Renal pelvis (tissue), 4 donors: ENCODE data around the gene MED27. TPM values are rescaled to one million over a fixed set of nuclear protein-coding genes. Genes with fewer than 3 reads are reported as not detected.
A peak's percentile ranks its signal among the peaks of the same experiment; 100 is the strongest.

Source experiments
- DNase-seq: peaks from one replicate; pipeline ENCODE4 v3.0.0-alpha.2; 2013
- polyA plus RNA-seq, 3 donors: library from polyadenylated mRNA; unstranded; fragments of 120-200 nt; gene quantifications; one replicate each; pipeline ENCODE4 v1.2.1, GENCODE V29; 2013; ENCODE audit not compliant: insufficient read length in 3 of 3

MED27 gene
- polyA plus RNA-seq, 3 donors: 20.9 to 24.7 (median 21.3) TPM

DNA sequence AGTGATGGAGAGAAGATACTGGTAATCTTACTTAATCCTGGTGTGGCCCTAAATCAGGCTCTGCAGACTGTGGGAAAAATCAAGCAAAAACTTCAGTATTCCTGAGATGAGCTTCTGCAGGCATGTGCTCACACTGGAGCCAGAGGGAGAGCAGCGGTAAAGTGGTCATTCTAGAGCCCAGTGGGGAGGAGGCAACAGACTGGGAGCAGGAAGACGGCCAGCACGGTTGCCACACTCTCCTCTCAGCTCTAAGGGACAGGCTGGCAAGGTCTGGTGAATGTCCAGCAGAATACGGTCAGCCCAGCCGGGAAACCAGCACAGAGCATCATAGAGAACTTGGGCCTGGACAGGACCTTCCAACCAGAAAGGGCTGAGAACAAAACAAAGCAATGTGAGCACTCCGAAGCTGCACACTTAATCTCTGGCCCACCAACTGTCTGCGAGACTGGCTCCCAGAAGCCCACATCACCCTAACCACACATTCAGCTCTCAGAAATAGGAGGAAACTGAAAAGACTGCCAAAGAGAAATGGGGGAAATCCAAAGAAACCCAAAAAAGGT is 30.3 kb downstream of the MED27 start:
- no peak for DNase-seq

DNA sequence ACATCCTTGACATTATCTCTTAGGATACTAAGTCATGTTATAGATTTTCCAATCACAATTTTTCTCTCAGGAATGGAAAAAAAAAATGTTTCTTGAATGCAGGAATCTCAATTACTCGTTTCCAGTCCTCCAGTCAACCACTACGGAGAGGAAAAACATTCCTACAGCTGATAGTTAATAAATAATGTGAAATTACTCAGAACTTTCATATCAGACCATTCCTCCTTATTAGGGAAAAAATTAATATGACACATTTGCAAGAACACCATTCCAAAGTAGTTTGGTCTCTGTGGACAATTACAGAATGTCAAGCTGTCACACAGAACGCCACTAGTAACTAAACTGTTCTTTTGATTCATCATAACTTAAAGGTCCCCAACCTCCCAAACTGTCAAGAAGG is 31.5 kb downstream of the MED27 start:
- DNase-seq: no peak

DNA sequence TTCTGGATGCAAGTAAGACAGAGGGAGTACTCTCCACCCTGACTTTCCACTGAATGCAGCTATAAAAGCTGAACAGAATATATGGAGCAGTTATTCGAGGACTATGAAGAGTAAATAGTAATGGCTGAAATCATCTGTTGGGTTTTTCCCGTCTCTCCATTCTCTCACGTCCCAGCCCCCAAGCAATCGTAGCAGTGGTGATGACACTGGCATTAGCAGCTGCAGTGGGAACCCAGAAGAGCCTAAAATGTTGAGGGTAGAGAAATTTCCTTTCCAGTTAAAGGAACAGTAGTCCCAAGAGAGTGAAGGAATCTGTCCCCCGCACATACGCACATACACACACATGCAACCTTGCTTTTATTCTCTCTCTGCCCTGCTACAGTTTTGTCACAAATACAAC is 33.2 kb downstream of the MED27 start:
- no peak for DNase-seq

DNA sequence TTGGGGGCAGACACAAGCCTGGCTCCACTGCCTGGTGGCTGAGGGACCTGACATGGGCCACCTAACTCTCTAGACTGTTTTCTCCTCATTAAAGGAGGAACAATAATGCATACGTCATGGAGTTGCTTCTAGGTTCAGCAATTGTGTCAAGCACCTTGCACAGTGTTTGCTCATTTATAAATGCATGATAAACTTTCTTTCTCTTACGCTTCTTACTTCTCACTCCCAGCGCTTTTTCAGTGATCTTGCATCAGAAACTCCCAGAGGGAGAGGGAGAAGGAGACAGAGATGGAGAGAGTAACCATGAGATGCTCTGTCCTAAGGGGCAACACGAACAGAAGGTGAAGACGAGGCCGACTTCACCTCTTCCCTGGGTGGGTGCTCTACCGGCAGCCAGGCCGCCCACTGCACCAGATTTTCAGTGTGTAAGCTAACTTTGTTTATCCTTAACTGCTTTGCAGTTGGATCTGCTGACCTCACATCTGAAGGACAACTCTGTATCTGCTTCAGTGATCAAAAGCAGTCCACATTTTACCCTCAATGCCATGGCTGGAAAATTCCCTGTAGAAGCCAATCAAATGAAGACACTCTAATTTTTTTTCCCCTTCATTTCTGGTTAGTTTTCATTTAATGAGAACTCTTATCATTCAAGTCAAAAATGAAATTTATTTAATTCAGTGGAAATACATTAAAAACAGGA is 35.3 kb downstream of the MED27 start:
- DNase-seq: no peak

DNA sequence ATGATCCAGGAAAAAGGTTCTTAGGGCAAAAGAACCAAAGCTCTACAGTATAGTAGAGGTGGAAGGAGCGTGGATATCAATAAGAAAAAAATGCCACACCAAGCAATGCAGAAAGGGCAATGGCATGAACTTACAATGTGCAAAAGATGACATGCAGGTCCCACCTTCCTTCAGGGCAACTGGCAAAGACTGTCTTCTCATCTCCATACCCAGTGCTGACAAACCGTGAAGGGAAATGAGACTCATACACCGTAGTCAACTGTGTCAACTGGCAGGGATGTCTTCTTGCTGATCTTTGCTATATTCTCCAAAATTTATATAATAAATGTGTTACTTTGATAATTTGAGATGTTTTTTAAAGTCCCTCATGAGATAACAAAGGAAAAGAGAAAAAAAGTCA is 36.0 kb downstream of the MED27 start:
- no peak for DNase-seq

DNA sequence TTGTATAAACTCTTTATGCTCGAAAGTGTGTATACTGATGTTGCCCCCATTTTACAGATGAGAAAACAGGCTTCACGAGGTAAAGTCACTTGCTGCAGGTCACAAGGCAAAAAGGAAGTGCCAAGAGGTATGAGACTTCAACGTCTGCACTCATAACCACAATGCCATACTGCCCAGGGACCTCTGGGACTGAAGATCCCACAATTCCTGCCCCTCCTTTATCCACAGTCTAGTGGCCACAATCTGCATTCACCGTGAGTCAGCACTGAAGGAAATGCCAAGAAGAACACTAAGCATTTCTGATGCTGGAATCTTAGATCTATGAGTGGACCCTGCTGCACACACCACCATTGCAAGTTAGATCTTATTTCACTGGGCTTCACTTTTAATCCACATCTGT is 37.3 kb downstream of the MED27 start:
- DNase-seq: no peak

DNA sequence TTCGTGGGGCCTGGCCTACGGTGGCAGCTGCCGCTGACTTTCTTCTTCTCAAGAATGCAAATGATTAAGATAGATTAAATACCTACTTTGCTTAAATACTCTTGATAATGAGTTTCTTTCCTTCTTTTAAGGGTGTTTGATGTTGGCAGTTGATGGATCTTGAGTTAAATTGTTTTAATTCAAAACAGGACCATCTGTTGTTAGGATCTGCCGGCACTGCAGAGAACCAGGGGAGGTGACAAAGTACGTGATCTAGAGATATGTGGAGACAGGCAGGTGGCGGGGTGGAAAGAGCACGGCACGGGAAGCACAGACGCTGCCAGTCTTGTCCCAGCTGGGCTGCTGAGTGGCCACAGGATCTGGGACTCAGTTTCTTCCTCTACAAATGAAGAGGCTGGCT is 37.9 kb downstream of the MED27 start:
- no peak for DNase-seq

DNA sequence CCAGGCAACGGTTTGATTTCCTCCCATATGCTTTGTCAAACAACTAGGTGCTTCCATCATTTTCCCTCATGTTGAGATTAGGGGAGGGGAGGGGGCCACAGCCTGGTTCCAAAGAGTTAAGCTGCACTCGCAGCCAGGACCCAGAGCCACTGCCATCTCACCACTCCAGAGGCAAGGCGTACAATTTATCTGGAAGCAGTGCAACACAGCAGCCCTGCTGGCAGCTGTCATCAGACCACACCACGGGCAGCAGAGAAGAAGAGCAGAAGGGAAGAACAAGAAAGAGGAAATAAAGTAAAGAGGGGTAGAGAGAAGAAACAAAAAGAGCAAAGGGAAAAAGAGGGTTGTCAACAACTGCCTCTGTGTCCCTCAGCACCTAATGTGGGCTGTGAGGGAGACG is 38.9 kb downstream of the MED27 start:
- no peak for DNase-seq

DNA sequence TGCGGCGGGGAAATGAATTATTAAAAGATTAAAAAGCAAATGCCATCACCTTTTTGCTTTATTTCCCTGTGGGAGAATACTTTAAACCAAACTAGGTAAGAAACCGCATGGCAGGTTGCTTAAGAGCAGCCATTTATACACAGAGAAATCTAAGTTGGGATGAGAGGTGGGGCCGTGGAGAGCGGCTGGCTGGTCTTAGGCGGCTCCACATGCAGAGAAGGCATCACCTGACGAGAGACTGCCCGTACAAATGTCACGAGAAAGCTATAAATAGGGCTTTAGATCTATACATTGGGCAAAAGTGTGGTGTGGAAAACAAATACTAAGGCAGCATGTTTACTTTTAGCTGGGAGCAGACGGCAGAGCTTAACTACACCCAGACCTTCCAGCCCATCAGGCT is 39.4 kb downstream of the MED27 start:
- DNase-seq: no peak

DNA sequence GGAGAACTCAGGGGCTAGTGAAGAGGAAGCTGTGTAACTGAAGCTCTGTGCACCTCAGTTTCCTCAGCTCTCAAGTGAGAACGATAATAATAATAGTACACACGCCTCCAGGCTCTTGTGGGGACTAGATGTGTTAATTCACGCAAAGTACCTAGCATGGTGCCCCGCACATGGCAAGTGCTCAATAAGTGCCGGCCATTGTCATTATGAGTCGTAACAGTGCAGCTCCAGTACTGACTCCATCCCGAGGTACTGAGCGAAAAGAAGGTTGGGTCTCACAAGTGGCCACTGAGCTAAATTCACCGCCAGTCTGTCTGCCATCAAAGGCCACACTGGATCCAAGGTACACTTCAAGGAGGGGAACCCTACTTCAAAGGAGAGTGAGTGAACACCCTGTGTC is 40.4 kb downstream of the MED27 start:
- DNase-seq: no peak

DNA sequence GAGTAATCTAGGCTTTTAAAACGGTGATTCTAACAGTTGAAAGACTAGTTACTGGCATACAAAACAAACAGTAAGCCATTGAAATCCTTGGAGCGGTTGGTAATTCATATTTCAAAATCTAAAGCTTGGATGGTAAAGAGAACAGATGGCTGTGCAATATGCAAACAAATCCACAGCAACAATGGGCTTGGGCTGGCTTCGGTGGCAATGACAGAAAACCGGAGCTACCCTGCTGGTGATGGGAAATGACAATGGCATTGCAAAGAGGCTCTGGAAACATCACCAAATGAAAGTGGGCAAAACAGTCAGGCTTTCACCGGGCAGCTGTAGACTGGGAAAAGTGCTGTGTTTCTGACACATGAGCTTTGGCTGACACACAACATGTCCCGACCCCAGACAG is 42.2 kb downstream of the MED27 start:
- no peak for DNase-seq

DNA sequence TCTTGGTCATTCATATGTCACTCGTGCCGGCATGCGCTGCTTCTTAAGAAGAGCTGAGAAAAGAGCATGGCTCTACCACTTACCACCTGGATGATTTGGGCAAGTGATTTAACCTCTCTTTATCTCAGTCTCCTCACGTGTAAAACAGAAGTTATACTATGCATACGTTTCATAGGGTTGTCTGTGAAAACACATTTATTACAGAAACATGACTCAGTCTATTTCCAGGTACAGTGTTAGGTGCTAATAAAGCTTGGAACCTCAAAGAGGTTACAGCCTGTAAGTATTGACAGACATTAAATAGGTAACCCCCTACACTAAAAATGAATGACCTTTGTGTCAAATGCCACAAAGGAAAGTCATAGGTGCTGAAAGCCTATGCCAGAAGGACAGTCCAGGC is 43.1 kb downstream of the MED27 start:
- no peak for DNase-seq

DNA sequence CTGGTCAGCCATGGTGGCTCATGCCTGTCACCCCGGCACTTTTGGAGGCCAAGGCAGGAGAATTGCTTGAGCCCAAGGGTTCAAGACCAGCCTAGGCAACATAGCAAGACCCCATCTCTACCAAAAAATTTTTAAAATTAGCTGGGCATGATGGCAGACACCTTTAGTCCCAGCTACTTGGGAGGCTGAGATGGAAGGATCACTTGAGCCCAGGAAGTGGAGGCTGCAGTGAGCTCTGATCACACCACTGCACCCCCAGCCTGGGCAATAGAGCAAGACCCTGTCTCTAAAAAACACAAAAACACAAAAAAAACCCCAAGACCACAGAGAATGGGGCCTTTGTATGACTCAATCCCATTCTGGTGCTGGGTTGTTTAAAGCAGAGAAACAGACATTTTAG is 44.0 kb downstream of the MED27 start:
- DNase-seq: no peak

DNA sequence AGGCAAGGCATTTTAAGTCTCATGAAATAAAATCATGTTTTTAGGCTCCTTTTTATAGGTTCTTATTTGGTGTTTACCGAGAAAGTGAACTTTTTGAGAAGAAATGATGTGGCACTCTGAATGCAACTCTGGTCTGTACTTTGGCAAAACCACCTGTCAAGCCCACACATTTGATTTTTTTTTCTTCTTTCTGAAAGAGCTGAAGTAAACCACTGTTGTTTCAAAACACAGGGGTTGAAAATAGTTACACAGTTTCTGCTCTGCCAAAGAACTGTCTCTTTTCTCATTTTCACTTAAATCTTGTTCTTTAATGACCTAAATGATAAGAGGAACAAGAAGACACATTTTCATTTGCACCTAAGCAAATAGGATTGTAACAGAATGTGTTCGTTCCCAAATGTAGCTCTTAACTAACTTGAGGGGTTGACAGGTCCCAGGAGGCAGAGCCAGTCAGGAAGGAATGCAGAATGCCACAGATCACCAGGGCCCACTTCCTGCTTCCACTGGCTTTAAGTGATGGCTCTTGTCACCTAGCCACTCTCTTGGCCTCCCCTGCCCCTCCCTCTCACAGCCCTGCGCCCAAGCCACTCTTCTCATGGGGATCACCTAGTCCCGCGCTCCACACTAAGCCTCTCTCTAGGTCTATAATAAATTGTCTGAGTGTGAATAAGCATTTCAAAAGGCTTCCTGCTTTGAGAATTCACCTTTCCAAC is 47.3 kb downstream of the MED27 start:
- no peak for DNase-seq

DNA sequence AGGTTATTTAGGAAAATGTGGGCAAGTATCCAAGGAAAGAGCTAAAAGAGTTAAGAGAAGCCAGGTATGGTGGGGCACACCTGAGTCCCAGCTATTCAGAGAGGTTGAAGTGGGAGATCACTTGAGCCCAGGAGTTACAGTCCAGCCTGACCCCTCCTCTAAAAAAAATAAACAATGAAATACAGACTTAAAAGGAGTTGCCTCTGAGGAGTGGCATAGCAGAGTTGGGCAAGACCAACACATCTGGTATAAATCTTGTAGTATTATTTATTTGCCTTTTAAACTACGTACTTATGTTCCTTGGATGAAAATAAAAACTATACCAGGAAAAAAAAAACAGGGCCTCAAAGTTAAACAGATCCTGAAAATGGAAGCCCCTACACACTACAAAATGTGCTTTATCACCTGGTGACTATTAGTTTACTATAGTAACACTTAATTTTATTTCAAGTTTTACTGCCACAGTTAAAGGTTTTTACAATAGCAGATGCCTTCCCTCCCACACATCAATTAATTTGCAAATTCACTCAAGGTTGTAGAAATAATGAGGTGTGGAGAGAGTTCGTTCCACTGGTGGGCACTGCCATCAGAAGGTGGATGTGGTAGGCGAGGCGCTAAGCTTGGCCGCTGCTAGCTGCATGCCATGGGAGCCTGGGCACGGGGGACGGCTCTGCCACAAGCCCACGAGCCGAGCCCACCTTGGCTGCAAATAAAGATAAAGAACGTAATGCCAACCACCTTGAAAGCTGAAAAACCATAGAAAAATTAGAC is 48.0 kb downstream of the MED27 start:
- peak; percentile 52 for DNase-seq

DNA sequence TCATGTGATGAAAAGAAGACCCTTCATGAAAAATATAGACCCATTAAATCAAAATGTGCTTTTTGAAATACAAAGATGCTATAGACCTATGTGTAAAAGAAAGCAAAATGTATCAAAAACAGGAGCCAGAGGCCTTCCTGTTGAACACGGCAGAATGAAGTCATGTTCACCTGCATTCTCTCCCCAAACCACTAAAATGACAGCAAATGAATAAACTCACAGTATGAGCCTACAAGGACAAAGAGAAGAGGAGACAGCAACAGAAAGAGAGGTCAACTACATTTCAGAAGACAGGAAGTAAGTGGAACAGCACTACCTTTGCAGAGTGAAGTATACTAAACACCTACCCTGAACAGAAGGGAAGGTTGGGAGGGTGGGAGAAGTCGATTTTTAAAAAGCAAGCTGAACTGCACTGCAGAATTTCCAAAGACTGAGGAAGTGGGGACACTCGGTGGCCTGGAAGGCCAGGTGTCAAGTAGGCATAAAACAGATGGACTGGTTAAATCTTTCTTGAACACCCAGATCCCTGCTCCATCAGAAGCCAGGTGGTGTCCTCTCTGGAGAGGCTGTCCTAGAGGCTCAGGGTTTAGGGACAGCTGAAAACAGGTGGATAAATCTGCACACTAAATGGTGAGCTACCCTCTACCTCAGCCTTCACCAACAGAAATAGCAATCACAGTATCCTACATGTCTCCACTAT is 48.9 kb downstream of the MED27 start:
- no peak for DNase-seq

DNA sequence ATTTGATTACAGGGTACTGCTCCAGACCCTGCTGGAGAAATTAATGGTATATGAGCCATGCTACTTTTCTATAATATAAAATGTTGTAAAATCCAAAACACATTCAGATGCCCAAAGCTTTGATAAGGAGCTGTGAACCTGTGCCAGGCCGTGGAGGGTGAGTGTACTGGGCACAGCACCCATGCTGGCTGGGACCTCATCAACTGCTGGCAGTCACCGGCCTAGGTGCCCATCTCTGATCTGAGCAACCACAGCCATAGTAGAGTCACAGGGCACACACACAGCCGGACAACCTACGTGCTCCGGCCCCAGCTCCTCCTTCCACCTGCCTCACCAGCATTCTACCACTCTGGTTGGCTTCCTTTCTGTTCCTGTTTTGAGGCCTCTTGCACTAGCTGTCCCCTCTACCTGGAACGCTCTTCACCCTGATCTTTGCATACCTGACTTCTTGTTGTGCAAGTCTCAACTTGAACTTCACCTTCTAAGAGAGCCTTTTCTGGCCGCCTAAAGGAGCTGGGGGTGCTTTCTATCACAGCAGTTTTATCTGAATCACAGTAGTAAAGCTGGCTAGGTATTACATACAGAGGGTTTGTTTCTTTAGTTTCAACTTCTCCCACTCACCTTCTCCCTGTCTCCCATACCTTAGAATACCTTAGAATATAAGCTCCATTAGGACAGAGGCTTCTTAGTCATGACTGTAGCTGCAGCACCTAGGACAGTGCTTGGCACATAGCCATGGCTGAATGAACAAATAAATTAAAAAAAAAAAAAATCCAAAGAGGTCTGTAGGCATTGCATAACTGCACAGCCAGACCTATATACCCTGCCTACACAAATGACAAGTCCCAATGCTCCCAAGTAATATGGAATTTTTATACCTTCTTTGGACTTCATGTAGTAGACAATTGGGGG is 51.7 kb downstream of the MED27 start:
- DNase-seq: no peak

DNA sequence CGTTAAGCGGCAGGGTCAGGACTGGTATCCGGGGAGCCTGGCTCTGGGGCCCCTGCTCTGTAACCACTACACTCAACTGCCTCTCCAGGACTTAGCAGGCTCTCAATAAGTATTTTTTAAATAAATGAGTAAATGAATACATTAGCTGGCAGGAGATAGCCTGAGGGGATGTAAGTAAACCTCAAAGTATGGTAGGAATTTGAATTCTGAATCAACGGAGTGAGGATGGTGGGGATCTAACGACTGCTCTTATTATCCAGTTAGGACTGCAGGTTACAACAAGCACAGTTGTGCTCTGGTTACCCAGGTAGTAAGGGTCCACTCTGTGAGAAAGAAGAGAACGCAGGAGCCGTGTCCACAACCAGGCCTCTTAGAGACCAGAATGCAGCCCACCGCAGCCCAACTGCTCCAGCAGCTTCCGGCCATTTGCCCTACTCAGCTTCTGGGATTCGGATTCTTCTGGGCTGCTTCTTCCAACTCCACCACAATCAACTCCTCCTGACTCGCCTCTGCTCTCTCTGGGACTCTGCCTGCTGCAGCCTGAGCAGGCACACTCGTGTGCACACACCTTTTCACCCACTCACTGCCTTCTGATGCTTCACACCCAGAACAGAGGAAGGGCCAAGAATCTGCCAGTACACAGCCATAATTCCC is 52.6 kb downstream of the MED27 start:
- DNase-seq: no peak

DNA sequence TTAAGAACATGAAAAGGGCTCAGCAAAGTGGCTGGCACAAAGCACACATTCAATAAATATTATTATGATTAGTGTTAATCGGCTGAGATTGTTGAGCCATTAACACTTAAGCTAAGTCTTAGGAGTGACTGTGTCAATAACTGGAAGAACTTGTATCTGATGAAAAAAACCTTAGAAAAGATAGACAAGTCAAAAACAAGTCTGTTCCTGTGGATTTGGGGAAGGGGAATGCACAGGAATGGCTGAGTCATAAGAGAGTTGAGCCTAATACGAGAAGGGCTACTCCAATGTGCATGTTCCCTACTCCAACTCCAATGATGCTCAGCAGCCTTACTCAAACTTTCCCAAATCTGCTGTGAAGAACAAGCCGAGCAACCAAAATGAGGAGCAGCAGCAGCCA is 53.9 kb downstream of the MED27 start:
- DNase-seq: no peak

DNA sequence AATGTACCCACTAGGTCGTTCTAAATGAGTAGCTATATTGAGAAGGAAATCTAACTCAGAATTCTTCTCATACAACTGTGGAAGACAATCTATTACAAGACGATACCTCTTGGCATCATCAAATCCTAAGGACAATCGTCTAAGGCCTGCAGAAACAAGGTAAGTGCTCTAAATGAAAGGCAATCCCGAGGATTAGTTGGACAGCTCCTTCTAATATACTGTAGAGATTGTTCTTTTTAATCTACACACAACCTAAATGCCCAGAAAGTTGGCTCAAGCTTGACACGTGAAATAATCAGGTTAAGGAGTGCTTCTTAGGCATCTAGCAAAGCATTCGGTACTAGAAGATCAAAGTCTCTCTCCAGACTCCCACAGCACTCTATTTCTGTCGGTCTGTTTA is 55.1 kb downstream of the MED27 start:
- no peak for DNase-seq
